Stimulated activated CD8-positive, alpha-beta memory T cell treated with anti-CD3 and anti-CD28 coated beads, Interleukin-2, amount 100 ng/mL, for 48 hours (primary cell): Measurements from ENCODE around the gene HEPH.
"Not testable (repeated sequence)": the region's sequence is repeated elsewhere in the genome, so short reads cannot be mapped to it uniquely, and the experiment has no call there.

ENCODE experiments used
- DNase-seq, 2 donors: peaks; one replicate each; pipeline ENCODE4 v3.0.0-alpha.2; 2020; ENCODE audit warnings: low read depth in 2 of 2

HEPH gene, protein sequence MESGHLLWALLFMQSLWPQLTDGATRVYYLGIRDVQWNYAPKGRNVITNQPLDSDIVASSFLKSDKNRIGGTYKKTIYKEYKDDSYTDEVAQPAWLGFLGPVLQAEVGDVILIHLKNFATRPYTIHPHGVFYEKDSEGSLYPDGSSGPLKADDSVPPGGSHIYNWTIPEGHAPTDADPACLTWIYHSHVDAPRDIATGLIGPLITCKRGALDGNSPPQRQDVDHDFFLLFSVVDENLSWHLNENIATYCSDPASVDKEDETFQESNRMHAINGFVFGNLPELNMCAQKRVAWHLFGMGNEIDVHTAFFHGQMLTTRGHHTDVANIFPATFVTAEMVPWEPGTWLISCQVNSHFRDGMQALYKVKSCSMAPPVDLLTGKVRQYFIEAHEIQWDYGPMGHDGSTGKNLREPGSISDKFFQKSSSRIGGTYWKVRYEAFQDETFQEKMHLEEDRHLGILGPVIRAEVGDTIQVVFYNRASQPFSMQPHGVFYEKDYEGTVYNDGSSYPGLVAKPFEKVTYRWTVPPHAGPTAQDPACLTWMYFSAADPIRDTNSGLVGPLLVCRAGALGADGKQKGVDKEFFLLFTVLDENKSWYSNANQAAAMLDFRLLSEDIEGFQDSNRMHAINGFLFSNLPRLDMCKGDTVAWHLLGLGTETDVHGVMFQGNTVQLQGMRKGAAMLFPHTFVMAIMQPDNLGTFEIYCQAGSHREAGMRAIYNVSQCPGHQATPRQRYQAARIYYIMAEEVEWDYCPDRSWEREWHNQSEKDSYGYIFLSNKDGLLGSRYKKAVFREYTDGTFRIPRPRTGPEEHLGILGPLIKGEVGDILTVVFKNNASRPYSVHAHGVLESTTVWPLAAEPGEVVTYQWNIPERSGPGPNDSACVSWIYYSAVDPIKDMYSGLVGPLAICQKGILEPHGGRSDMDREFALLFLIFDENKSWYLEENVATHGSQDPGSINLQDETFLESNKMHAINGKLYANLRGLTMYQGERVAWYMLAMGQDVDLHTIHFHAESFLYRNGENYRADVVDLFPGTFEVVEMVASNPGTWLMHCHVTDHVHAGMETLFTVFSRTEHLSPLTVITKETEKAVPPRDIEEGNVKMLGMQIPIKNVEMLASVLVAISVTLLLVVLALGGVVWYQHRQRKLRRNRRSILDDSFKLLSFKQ

DNA sequence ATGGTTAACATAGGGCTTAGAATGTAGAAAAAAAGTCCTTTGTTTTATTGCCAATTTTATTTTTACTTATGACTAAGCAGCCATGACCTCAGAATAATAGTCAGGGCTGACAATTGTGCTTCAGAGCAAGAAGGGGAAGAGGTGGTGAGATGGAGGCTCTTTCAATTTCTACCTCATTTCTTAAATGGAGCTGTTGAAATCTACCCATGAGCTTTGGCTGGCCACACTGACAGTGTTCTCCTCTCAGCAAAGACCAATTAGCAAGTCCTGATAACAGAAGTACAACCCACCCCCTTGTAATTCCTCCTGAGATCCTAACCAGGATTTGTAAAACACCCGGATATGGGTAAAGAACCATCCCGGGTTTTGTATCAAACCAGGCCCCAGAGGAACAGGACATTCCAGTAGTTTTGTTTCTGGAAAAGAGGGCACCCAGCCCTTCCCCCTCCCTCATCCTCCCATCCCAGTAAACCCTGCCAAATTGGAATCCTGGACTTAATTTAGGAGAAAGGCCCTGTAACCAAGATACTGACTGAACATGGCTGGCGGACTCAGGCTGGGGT is at the start of gene HEPH:
Gene HEPH (plus strand): TSS at position 399 of the 563 bp plus-strand sequence. CDS start 6,324 bp downstream, outside the sequence.
- DNase-seq = no peak

DNA sequence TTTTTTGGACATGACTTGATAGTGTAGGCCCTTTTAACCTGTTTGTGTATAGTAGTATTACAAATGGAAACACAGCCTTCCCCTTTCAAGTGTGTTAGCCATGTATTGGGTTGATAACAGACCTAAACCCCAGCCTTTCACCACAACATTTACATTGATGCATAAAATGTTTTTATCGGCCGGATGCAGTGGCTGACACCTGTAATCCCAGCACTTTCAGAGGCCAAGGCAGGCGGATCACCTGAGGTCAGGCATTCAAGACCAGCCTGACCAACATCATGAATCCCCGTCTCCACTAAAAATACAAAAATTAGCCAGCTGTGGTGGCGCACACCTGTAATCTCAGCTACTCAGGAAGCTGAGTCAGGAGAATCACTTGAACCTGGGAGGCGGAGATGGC is 45.3 kb upstream of the HEPH start:
- DNase-seq = not testable (repeated sequence)

DNA sequence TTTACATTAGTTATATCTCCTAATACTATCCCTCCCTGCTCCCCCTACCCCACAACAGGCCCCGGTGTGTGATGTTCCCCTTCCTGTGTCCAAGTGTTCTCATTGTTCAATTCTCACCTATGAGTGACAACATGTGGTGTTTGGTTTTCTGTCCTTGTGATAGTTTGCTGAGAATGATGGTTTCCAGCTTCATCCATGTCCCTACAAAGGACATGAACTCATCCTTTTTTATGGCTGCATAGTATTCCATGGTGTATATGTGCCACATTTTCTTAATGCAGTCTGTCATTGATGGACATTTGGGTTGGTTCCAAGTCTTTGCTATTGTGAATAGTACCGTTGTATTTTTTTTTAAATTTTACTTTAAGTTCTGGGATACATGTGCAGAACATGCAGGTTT is 42.7 kb upstream of the HEPH start:
- DNase-seq = not testable (repeated sequence)

DNA sequence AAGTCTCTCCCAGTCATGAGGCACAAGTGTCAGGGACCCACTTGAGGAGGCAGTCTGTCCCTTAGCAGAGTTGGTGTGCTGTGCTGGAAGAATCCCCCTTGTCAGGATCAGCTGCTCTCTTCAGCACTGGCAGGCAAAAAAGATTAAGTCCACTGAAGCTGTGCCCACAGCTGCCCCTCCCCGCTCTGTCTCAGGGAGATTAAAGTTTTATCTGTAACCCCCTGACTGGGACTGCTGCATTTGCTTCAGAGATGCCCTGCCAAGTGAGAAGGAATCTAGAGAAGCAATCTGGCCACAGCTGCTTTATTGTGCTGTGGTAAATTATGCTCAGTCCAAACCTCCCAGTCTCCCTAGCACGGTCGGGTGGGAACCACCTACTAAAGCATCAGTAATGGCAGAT is 37.4 kb upstream of the HEPH start:
- DNase-seq = no peak

DNA sequence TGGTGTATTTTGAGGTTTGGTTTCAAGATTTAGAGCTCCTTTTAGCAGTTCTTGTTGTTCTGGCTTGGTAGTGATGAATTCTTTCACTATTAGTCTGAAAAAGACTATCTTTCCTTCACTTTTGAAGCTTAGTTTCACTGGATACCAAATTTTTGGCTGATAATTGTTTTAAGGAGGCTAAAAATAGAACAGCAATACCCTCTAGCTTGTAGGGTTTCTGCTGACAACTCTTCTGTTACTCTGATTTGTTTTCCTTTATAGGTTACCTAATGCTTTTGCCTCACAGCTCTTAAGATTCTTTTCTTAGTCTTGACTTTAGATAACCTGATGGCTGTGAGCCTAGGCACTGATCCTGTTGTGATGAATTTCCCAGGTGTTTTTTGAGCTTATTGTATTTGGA is 33.6 kb upstream of the HEPH start:
- DNase-seq = no peak

DNA sequence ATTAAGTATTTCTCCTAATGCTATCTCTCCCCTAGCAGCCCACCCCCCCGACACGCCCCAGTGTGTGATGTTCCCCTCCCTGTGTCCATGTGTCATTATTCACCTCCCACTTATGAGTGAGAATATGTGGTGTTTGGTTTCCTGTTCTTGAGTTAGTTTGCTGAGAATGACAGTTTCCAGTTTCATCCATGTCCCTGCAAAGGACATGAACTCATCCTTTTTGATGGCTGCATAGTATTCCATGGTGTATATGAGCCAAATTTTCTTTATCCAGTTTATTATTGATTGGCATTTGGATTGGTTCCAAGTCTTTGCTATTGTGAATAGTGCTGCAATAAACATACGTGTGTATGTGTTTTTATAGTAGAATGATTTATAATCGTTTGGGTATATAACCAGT is 28.8 kb upstream of the HEPH start:
- not testable (repeated sequence) for DNase-seq

DNA sequence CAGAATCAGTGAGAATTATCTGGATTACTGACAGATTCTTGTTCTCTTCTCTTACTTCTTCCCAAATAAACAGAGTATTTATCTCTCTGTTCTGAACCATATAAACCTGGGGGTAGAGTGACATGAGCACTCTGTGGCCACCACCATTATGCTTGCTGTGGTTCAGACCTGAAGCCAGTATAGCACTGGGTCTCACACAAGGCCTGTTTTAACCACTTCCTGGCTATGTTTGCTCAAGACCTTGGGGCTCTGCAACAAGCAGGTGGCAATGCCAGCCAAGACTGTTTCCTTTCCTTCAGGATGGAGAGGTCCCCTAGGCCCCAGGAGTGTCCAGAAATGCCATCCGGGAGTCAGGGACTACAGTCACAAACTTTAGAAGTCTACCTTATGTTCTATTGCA is 21.7 kb upstream of the HEPH start:
- DNase-seq = no peak

DNA sequence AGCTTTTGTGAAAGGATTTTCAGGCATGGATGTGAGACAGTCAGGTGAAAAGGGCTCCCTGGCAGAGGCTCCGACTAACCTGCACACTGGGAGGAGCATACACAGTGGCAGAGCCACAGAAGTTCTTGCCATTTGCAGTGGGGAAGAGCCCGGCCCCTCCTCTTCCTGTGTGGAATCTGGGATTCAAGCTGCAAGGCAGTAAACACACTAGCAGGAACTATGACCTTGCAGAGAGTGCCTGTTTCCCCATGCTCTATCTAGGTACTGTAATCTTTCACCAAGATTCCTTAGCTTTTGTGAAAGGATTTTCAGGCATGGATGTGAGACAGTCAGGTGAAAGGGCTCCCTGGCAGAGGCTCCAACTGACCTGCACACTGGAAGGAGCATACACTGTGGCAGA is 19.8 kb upstream of the HEPH start:
- no peak for DNase-seq

DNA sequence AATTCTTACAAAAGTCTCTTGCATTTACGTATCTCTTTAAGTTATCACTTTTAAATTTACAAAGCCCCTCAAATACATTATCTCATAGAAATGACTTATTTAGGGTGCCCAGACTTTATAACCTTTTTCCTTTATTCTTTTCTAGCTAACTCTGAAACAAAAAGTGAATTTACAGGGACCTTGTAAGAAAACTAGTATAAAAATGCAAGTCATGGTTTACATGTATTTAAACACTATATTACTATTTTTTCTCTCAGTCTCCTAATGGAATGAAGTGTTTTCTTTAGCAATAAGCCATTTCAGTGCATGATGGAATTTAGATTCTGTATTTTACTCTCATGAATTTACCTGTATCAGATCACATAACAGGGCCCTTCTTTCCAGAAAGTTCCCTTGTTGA is 14.5 kb upstream of the HEPH start:
- no peak for DNase-seq

DNA sequence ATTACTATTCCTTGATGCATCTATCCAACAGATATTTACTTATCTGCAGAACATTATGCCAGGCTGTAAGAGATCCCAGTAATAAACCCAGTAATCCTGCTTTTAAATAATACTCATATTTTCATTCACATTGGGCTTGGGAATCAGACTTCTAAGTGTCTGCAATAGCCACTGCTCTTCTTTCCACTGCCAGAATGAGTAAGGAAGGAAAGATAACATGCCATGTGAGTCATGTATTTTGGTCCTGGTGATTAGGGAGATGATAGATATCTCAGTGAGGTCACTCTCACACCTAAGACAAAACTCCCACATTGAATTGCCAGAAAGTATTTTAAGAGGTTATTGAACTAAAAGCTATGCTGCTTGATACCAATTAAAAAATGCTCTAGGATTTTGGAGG is 13.9 kb upstream of the HEPH start:
- no peak for DNase-seq

DNA sequence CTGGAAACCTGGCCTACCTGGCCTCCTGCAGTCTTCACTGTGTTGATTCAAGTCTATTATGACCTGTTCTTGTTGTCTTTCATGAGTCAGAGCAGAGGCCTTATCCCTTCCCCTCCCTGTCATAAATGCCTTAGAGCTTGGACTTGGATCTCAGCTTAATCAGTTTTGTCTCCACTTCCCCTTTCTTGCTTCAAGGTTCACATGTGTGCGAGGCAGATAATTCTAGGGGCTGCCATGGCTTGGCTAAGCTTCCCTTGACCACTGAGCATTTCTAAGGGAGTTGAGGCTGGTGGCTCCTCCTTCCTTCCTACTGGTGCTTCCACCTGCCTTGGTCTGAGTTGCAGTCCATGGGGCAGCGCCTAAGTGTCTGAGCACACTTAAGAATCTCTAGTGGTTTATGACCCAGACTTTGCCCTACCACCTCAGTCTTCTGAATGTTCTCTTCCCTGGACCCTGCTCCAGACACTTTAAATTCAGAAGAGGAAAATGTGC is 1.7 kb upstream of the HEPH start:
- DNase-seq = no peak

DNA sequence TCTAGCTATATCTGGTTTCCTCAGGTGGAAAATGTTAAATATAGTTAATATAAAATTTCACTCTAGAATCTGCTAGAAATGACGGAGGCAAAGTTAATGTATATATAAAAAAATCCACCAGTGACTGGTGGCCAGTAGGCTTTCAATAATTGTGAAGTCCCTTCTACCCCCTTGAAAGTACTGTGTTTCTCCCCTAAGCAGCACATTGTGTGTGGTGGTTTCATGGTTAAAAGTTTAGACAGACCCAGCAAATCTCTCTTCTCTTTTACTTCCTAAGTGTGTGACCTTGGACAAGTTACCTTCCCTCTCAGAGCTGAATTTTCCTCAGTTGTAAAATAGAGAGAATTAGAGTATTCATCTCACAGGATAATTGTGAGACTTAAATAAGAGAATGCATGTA is 600 bp upstream of the HEPH start:
- DNase-seq = no peak

DNA sequence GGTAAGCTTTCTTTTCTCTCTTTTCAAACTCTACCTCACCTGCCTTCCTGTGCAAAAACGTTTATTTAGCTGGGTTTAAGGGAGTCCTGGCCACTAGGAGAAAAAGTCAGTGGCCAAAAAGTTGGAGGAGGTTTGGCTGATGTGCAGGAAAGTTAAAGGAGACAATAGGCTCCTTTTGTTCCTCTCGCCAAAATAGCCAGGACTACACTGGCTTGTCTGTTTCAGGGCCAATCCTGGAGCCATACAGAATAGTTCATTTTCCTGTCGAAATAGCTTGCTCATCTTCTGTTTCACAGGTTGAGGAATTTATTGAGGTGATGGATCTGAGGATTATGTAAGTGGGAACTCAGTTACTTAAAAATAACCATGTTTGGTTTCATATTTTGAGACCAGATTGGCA is 423 bp downstream of the HEPH start:
- no peak for DNase-seq

DNA sequence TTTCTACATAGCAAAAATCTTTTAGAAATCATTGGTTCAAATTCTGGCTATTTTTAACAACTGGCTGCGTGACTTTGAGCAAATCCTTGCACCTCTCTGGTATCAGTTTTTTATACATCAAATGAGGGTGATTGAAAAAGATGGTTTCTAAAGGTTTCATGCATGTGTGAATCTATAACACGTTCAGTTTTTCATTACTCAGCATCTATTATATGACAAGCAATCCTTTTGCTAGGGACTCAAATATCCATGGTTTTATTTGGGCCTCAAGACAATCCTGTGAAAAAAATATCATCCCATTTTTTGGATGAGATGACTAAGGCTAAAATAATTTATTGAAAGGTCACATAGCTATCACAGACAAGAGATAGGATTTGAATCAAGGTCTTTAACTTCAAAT is 884 bp downstream of the HEPH start:
- no peak for DNase-seq

DNA sequence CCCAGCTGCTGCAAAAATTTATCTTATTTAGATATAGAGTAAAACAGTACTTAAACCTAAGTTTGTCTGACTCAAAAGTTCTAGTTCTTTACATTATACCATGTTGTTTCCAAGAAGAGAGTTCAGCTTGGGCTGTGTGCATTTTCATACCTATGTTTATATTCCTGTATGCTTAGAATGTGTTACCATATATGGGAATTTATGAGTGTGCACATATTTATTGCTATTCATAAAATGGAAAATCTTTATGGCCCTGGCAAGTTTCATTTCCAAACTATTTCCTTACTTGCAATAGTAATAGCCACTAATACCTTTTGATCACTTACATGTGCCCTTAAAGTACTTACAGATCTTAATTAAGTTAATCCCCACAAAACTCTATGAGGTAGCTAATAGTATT is 2.6 kb downstream of the HEPH start:
- DNase-seq = no peak

DNA sequence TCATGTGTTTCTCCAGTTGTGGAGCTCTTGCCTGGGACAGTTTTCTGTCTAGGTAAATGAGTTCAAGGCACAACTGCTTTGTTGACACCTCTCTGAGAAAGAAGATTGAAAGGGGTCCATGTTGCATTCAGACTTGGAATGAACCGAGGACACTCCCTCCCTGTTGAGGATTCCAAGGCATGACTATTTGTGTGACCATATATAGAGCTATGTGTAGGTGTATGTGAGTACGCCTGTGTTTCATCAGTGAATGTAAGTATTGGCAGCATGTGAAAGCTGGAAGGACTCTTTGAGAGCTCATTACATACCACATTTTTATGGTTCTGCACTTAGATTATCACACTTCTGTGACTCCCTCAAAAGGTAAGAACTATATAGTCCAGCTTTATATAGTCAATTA is 3.4 kb downstream of the HEPH start:
- no peak for DNase-seq

DNA sequence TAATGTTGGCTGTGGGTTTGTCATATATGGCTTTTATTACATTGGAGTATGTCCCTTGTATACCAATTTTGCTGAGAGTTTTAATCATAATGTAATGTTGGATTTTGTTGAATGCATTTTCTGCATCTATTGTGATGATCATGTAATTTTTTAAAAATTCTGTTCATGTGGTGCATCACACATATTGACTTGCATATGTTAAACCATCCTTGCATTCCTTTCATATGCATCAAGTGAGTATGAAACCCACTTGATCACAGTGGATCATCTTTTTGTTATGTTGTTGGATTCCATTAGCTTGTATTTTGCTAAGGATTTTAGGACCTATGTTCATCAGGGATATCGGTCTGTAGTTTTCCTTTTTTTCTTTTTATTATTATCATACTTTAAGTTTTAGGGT is 12.1 kb downstream of the HEPH start:
- no peak for DNase-seq

DNA sequence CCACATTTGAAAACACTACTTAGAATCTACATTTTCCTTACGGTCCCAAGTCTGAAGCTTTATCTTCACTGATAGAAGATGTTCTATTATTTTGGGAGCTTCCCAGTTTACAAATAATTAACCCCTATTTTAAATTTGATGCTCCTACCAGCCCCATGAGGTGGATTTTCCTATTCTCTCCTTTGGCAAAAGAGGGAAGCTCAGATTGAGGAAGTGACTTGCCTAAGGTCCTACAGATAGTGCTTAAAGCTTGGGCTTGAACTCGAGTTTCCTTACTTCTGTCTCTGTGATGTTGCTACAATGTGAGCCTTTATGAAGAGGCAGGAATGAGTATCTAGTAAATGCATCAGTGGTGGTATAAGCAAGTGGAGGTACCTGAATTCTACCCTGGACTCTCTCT is 27.5 kb downstream of the HEPH start:
- DNase-seq = no peak

DNA sequence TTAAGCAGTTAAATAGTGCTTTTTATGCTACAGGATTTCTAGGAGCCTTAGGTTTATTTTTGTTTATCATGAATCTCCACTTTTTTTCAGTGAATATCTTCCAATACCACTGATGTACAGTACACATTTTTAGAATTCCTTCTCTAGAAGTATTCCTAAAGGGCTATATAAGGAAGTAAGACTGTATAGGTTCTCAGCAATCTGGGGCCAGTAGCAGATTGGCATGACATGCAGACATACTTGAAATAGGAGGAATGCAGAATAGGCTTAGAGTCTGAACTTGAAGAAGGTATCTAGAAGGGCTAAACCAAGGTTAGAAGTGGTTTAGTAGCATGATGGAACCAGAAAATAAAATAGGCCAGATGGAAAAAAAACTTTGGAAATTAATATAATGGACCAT is 29.8 kb downstream of the HEPH start:
- DNase-seq = no peak

DNA sequence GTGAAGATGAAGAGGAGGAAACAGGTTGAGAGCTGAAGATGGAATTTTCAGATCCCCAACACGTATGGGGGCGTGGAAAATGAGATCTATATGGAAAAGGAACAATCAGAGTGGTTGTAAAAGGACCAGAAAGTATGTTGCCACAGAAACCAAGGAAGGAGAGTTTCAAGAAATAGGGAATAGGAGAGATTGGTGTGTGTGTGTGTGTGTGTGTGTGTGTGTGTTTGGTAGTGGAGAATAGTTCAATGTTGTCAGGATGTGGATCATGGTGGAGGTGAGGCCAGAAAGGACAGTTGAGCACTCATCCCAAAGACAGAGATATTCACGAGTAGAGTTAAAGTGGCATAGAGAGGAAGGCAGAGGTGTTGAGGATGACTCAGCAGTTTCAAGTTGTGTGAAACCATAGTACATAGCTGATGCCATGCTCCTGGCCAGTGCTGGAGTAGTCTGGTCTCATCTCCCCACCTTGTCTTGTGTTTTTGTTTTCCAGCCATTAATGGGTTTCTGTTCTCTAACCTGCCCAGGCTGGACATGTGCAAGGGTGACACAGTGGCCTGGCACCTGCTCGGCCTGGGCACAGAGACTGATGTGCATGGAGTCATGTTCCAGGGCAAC is 36.1 kb downstream of the HEPH start:
- no peak for DNase-seq
